Stomach (tissue), 4 donors: ENCODE measurements around the gene CASP2.

Experiments
- CTCF ChIP-seq, 7 experiments: fragments of 450-650 bp in 4 of 7; fragments of 200-600 bp in 3 of 7; sonication (generic) in 3 of 7; IDR thresholded peaks; one replicate each; pipeline ENCODE4 v1.5.1; 2016 to 2019; ENCODE audit warnings: antibody characterized with exemption in 7 of 7, control low read depth in 2 of 7, mild to moderate bottlenecking in 1 of 7
- POLR2AphosphoS5 ChIP-seq, 3 donors: sonication (generic); formaldehyde crosslinking; IDR thresholded peaks; one replicate each; pipeline ENCODE4 v1.6.1; 2016; ENCODE audit warnings: antibody characterized with exemption in 3 of 3

GRCh38 chr7:143327903-143328302 lies 39.8 kb downstream of the CASP2 start:
- TF ChIP-seq CTCF (IDR thresholded peaks at IDR 0.05), result no peak
- TF ChIP-seq POLR2AphosphoS5 (IDR thresholded peaks at IDR 0.05), result no peak
